ENCODE data around the gene TENM4.

DNA sequence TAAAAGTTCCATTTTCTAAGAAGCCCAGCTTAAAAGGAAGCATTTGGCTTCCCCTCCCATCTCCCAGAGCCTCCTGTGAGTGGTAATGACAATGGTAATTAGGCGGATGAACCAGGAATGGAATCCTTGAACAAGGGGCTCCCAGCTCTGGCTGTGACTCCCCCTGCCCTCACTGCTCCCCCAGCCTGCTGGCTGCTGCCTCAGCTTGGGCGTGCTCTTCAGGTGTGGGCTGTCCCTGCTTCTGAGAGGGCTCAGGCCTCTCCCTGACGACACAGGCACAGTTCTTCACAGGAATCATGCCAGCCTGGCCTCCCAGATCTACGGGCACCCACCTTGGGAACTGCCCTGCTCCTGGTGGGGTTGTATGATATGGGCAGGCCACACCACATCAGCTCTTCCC is 784.5 kb downstream of the TENM4 start:
- TF ChIP-seq POLR2A (IDR thresholded peaks at IDR 0.05) = no peak
- TF ChIP-seq, protein P1, sequence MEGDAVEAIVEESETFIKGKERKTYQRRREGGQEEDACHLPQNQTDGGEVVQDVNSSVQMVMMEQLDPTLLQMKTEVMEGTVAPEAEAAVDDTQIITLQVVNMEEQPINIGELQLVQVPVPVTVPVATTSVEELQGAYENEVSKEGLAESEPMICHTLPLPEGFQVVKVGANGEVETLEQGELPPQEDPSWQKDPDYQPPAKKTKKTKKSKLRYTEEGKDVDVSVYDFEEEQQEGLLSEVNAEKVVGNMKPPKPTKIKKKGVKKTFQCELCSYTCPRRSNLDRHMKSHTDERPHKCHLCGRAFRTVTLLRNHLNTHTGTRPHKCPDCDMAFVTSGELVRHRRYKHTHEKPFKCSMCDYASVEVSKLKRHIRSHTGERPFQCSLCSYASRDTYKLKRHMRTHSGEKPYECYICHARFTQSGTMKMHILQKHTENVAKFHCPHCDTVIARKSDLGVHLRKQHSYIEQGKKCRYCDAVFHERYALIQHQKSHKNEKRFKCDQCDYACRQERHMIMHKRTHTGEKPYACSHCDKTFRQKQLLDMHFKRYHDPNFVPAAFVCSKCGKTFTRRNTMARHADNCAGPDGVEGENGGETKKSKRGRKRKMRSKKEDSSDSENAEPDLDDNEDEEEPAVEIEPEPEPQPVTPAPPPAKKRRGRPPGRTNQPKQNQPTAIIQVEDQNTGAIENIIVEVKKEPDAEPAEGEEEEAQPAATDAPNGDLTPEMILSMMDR (IDR thresholded peaks at IDR 0.05) = no peak

Measured in uterus (tissue), 2 donors.